Amniotic epithelial cell (primary cell): ENCODE data around the gene DYNC1I1.

Experiments
- DNase-seq: peaks from one replicate; pipeline ENCODE4 v3.0.0-alpha.2; 2010; ENCODE audit warnings: low read depth

The DYNC1I1 gene

GRCh38 chr7:96026010-96026409 is 253.7 kb downstream of the DYNC1I1 start:
- no peak for DNase-seq

GRCh38 chr7:96026611-96027010 is 254.3 kb downstream of the DYNC1I1 start:
- no peak for DNase-seq

DNA sequence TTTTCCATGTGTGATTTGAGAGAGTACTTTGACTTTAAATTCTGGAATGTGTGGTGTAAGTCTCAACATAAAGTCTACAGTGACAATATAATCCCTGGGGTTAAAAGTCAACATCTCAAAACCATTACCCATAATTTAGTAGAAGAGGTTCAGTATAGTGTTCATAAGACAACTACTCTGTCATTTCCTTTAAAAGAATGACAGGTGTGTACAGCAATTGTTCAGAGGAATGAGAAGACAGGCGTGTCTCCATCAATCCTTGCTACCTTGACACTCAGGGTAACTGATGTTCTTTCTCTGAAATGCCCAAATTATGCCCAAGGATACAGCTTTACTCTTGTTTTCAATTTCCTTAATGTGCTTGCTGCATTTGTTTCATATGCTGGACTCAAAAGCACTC is 256.4 kb downstream of the DYNC1I1 start:
- no peak for DNase-seq

GRCh38 chr7:96033009-96033598 is 260.8 kb downstream of the DYNC1I1 start:
- DNase-seq, result no peak

- DNase-seq, result no peak
Measured at GRCh38 chr7:96034940-96035727, 262.8 kb downstream of the DYNC1I1 start.

DNA sequence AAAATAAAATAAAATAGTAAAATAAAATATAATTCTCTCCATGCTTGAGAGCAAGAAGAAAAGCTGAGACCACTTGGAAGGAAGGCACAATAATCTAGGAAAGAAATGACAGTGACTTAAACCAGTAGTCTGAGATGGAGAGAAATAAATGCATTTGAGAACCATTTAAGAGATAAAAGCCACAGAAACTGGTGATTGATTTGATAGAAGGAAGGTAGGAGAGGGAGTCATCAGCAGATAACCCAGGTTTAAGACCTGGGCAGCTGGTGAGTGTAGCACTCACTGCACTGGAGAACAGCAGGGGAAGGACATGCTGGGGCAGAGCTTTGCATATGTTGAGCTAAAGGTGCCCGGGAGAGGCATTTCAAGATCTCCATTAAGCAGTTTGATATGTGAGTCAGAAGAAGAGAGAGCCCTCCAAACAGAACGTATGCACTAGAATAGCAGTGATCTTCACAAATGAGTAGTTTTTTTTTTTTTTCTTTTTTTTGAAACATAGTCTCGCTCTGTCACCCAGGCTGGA is 268.0 kb downstream of the DYNC1I1 start:
- DNase-seq, result no peak

DNA sequence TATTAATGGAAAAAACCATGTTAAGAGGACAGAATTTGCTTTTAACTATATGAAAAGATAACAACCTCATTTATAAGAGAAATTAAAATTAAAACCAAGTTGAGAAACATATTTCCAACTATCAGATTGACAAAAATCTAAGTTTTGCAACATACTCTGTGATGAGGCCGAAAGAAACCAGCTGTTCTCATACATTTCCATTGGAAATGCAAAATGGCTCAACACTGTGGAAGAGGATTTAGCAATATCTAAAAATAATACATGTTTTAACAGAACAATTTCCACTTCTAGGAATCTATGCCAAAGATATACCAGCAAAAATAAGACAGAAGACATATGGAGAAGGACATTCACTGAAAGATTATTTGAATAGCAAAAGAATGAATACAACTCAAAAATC is 268.8 kb downstream of the DYNC1I1 start:
- DNase-seq, result no peak

DNA sequence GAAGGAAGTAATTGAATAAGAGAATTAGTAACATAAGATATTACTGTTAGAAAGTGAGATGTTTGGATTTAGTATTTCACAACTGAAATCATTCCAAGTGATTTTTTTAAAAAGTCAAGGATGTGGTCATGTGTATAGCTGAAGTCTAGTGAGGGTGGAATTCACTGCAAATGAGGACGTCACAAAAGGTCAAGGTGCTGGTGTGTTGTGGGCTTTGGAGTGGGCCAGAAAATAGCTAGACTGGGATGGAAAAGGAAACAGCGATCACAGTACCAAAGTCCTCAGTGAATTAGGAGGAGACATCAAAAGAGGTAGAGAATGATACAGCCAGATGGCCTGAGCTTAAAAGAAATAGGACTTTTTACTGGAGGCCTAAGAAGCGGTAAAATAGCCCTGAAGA is 272.8 kb downstream of the DYNC1I1 start:
- no peak for DNase-seq

DNA sequence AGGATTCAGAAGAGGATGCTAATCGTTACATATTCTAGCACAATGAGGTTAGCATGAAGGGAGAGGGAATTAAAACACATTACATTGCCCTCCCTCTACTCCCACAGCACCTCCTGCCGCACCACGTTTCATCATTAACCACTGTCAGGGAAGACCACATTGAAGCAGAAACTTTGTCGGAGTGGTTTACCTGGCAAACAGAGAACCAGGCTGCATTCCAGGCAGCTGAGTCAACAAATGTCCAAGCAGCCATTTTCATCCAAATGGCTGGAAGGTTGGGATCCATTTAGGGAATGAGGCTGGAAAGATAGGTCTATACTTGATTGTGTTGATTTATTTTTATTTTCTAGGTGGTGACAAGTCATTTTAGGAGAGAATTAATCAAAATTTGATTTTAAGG is 273.6 kb downstream of the DYNC1I1 start:
- DNase-seq, result no peak

DNA sequence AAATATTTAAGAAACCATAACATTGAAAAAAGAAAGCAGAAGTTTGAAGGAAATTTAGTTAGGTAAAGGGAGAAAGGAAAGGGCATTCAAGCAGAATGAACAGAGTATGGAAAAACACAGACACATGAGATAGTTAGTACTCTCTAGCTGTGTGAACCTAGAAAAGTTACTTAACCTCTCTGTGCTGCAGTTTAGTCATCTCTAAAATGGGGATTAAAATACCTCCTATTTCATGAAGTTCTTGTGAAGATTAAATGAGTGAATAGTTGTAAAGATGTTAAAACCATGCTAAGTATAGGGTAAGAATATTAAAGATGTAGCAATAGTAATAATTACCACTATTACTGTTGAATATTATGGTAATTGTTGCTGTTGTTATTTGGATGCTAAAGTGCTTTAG is 279.9 kb downstream of the DYNC1I1 start:
- DNase-seq, result no peak

DNA sequence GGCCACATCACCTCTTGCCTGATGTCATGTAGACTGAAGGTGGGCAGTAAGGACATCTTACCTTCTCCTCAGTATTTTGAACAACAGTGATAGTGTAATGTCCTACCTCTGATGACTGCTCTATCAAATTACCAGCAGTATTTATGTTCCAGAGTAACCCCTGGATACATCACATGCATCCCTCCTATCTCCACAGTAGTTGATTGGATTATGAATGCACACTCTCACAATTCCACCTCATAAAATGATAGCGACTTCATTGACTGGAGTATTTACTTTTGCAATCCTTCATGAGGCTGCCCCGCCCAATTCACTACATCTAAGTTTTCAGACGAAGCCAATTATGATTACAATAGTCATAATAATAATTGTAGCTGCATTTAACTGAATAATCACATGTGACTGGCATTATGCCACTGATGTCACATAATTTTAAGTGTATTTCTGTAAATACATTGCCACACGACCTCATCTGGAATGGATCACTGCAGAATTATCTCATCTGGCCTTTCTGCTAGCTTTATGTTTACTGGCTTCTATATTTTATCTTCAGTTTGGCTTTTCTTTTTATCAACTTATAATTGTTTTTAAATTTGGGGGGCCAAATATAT is 280.6 kb downstream of the DYNC1I1 start:
- no peak for DNase-seq

DNA sequence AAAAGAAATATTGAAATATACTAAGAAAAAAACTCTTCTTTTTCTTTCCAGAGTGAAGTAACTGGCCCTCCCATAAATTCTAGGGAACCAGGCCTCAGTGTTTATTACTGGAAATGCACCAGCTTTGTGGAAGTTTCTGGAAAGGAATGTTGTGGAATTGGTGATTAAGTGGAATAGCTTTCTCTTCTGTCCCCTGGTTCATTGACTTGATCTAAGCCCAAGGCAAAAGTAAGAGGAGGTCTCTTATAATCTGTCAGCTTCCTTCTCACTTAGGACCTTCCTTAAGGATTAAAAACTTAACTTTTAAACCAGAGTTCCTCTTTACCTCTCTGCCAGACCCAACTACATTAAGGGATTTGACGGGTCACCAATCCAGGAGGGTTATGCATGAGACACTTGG is 283.4 kb downstream of the DYNC1I1 start:
- DNase-seq, result no peak

DNA sequence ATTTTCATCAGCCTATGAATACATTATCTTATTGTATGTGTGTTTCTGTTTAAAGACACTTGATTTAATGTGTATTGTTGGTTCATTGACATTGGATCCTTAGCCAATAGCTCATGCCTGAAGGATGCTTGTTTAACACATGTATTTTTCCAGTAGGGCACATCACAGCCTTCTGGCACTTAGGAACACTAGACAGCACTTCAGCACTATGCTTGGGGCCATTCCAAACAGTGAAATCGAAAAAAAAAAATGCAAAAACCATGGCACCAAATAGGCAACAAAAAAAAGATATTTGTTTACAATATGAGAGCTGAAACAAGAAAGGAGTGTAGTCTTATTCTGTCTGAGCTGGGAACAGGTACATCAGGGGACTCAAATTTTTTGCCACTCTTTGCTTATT is 286.7 kb downstream of the DYNC1I1 start:
- no peak for DNase-seq

DNA sequence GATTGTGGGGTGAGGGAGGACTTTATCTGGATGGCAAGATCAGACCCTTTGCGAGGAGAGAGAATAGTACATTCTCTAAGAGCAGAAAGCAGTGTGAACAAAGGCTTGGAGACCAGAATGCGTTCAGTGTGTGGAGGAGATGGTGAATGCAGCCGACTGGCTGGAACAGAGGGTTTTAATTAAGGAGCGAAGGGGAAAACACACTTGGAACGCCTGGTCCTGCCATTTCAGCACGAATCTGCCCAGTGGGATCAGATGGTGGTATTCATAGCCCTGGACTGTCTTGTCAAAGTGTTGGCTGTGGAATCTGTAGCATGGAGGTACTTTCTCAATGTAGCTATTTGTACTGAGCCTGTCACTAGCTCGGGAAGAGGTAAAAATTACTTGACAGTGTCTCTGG is 288.7 kb downstream of the DYNC1I1 start:
- DNase-seq, result no peak

DNA sequence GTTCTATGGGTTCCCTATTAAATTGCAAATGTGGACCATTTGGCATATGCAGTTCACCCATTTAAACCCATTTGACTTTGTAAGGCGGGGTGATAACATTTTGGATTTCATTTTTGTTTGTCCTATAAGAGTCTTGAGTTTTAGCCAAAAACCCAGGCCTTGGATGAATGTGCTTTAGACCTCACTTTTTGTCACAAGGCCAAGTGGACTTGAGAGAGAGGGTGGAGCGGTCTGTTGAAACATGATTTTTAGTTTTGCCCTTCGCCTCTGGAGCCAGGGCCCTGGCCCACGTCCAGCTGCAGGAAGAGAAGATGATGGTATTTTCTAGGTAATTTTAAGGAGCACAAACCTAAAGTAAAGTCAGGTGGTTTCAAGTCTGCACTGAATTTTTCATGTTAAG is 289.5 kb downstream of the DYNC1I1 start:
- no peak for DNase-seq

- no peak for DNase-seq
Measured at GRCh38 chr7:96067321-96067720, 295.0 kb downstream of the DYNC1I1 start.

- DNase-seq, result no peak
Measured at GRCh38 chr7:96069401-96069800, 297.0 kb downstream of the DYNC1I1 start.

DNA sequence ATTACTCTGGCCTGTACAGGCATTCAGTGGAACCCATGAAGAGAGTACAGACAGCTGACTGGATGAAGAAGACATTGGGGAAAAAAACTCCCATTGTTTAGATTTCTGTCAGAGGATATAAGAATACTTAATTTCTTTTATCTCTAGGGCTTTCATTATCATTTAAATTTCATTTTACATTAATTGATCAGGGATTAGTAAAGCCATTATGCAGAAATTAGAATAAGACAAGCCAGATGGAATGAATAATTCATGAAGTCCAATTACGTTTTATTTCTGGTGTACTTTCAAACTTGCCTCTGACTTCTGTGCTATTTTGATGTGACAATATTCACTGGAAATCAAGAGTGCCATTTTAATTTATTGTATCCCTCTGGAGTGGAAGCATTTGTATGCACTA is 302.5 kb downstream of the DYNC1I1 start:
- DNase-seq, result no peak

DNA sequence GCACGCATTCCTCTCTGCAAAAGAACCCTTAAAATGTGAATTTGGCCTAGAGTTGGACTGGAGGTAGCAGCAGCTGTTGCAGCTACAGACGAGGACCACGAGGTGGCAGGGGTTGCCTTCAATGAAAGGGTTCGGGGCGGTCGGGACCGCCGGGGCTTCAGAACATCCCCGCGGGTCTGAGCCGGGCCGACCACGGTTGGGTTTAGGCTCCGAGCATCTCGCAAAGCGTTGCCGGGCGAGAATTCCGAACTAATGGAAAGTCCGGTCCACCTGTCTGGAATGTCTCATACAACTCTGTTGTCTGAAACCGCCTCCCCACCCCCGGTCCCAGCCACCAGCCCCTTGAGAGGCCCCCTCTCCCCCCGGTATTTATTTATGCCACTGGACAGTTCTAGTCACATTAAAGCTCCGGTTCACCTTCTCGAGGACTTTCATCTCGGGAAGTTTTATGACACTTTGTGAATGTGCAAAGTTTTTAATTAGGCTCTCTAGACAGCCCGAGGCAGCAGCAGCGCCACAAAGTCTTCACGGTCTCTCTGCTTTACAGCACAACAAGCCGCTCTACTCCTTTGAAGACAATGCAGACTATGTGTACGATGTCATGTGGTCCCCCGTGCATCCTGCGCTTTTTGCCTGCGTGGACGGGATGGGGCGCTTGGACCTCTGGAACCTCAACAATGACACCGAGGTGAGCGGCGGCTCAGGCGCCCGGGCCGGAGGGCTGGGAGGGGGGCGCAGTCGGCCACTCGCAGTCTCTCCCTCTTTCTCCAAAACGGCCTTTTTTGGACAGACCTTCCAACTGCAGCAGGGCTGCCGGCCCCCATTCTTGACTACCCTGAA is 303.4 kb downstream of the DYNC1I1 start:
- peak; percentile 38 for DNase-seq

- no peak for DNase-seq
Measured at GRCh38 chr7:96076350-96076707, 304.0 kb downstream of the DYNC1I1 start.

- DNase-seq, result no peak
Measured at GRCh38 chr7:96080027-96080426, 307.7 kb downstream of the DYNC1I1 start.

- DNase-seq, result peak; percentile 81
Measured at GRCh38 chr7:96084881-96085553, 312.7 kb downstream of the DYNC1I1 start.
